Parathyroid adenoma (tissue), 2 donors: ENCODE measurements around the gene SPNS1.

Experiments
- H2AFZ ChIP-seq: fragments of 300-600 bp; sonication (generic); one replicate; pipeline ENCODE4 v1.7.0; 2017; ENCODE audit warnings: antibody characterized with exemption, mild to moderate bottlenecking
- H3K27ac ChIP-seq: fragments of 300-600 bp; sonication (generic); one replicate; pipeline ENCODE4 v1.7.0; 2017
- H3K27me3 ChIP-seq: fragments of 300-600 bp; sonication (generic); one replicate; pipeline ENCODE4 v1.7.0; 2017; ENCODE audit warnings: low read length; ENCODE audit not compliant: control insufficient read depth, insufficient read depth
- H3K36me3 ChIP-seq: fragments of 300-600 bp; sonication (generic); one replicate; pipeline ENCODE4 v1.7.0; 2017; ENCODE audit warnings: low read length; ENCODE audit not compliant: control insufficient read depth, insufficient read depth
- H3K4me1 ChIP-seq: fragments of 300-600 bp; sonication (generic); one replicate; pipeline ENCODE4 v1.7.0; 2017; ENCODE audit warnings: control low read depth
- H3K4me2 ChIP-seq: fragments of 300-600 bp; sonication (generic); one replicate; pipeline ENCODE4 v1.7.0; 2017; ENCODE audit warnings: low read length
- H3K4me3 ChIP-seq: fragments of 300-600 bp; sonication (generic); one replicate; pipeline ENCODE4 v1.7.0; 2017; ENCODE audit warnings: low read depth, low read length
- H3K79me2 ChIP-seq: fragments of 300-600 bp; sonication (generic); one replicate; pipeline ENCODE4 v1.7.0; 2017; ENCODE audit warnings: control low read depth
- H3K9ac ChIP-seq: fragments of 300-600 bp; sonication (generic); one replicate; pipeline ENCODE4 v1.7.0; 2017; ENCODE audit warnings: mild to moderate bottlenecking
- H3K9me3 ChIP-seq: fragments of 300-600 bp; sonication (generic); one replicate; pipeline ENCODE4 v1.7.0; 2017; ENCODE audit warnings: low read length; ENCODE audit not compliant: control insufficient read depth
- TF ChIP-seq, protein P1 (sequence below): fragments of 300-600 bp; sonication (generic); IDR thresholded peaks from one replicate; pipeline ENCODE4 v1.7.0; 2017; ENCODE audit warnings: antibody characterized with exemption, mild to moderate bottlenecking
- donor health status: primary hyperparathyroidism.

SPNS1 gene

DNA sequence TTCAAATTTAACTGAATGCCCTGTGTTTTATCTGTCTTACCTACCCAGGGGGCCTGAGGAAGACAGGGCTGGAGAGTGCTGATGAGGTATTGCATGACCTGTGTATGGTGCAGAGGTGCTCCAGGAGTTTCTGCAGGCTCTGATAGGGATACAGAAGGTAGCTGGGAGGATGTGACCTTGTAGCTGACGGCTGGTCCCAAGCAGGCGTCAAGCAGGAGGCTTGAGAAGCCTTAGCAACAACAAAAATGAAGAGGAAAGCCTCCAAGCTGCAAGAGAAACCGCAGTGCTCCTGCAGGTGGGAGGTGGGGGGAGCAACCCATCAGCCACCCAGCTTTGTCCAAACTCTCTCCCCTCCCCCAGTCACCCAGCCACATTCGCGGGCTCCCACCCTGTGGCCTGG lies 50.6 kb downstream of the SPNS1 start:
- no peak overlapping the region for H3K4me3 ChIP-seq
- no peak overlapping the region for H3K9ac ChIP-seq
- H3K27ac ChIP-seq: no peak overlapping the region
- H3K27me3 ChIP-seq: no peaks in the 10 kb centered on the region
- H2AFZ ChIP-seq: no peak overlapping the region
- H3K4me1 ChIP-seq: peaks cover 16% of the 10 kb centered on the region
- no peaks in the 10 kb centered on the region for H3K9me3 ChIP-seq
- no peaks in the 10 kb centered on the region for H3K79me2 ChIP-seq
- TF ChIP-seq, protein P1, sequence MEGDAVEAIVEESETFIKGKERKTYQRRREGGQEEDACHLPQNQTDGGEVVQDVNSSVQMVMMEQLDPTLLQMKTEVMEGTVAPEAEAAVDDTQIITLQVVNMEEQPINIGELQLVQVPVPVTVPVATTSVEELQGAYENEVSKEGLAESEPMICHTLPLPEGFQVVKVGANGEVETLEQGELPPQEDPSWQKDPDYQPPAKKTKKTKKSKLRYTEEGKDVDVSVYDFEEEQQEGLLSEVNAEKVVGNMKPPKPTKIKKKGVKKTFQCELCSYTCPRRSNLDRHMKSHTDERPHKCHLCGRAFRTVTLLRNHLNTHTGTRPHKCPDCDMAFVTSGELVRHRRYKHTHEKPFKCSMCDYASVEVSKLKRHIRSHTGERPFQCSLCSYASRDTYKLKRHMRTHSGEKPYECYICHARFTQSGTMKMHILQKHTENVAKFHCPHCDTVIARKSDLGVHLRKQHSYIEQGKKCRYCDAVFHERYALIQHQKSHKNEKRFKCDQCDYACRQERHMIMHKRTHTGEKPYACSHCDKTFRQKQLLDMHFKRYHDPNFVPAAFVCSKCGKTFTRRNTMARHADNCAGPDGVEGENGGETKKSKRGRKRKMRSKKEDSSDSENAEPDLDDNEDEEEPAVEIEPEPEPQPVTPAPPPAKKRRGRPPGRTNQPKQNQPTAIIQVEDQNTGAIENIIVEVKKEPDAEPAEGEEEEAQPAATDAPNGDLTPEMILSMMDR: no peak
- no peak overlapping the region for H3K4me2 ChIP-seq
- no peaks in the 10 kb centered on the region for H3K36me3 ChIP-seq

DNA sequence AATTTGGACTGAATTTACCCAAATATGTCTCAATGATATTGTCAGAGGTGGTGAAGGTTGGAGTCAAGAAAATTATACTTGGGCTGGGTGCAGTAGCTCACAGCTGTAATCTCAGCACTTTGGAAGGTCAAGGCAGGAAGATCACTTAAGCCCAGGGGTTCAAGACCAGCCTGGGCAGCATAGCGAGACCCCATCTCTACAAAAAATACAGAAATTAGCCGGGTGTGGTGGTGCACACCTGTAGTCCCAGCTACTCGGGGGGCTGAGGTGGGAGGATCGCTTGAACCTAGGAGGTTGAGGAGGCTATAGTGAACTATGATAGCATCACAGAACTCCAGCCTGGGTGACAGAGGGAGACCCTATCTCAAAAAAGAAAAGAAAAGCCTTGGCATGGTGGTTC lies 51.2 kb downstream of the SPNS1 start:
- H3K4me1 ChIP-seq: peaks cover 16% of the 10 kb centered on the region
- no peak overlapping the region for H3K9ac ChIP-seq
- H3K4me3 ChIP-seq: no peak overlapping the region
- H3K36me3 ChIP-seq: no peaks in the 10 kb centered on the region
- H2AFZ ChIP-seq: no peak overlapping the region
- TF ChIP-seq, protein P1: no peak
- no peaks in the 10 kb centered on the region for H3K9me3 ChIP-seq
- H3K79me2 ChIP-seq: no peaks in the 10 kb centered on the region
- H3K4me2 ChIP-seq: no peak overlapping the region
- H3K27me3 ChIP-seq: no peaks in the 10 kb centered on the region
- no peak overlapping the region for H3K27ac ChIP-seq

DNA sequence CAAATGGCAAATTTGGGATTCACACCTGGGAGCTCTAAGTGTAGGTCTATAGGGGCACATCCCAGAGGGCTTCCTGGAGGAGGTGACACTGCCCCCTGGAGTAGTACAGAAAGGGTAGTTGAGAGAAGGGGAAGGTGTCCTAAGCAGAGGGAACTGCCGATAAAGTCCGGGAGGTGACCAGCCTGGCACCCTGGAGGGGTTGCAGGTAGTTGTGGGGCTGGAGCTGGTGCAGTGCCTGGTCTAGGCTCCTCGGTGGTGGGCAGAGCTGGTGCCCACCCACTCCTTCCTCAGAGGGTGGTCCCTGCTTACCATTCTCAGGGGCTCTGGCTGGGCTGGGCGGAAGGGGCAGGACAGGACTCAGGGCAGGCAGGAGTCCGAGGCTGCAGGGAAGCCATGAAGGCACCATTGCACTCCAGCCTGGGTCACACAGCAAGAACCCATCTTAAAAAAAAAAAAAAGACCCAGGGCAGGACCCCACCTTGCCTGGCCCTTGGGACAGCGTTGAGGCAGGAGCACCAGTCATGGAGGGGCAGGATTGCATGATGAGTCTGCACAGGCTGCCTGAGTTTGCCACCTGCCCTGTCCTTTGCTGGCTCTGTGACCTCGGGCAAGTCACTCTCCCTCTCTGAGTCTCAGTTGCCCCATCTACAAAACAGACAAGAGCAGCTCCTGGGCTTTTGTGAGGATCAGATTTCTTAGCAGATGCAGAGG lies 54.0 kb downstream of the SPNS1 start:
- H3K9ac ChIP-seq: no peak overlapping the region
- H3K27ac ChIP-seq: peak overlapping the region; percentile 61
- H3K9me3 ChIP-seq: no peaks in the 10 kb centered on the region
- no peaks in the 10 kb centered on the region for H3K36me3 ChIP-seq
- peak overlapping the region; percentile 10 for H3K4me2 ChIP-seq
- peaks cover 16% of the 10 kb centered on the region for H3K4me1 ChIP-seq
- H3K79me2 ChIP-seq: no peaks in the 10 kb centered on the region
- no peaks in the 10 kb centered on the region for H3K27me3 ChIP-seq
- TF ChIP-seq, protein P1: no peak
- H2AFZ ChIP-seq: peak overlapping the region; percentile 88
- H3K4me3 ChIP-seq: no peak overlapping the region

DNA sequence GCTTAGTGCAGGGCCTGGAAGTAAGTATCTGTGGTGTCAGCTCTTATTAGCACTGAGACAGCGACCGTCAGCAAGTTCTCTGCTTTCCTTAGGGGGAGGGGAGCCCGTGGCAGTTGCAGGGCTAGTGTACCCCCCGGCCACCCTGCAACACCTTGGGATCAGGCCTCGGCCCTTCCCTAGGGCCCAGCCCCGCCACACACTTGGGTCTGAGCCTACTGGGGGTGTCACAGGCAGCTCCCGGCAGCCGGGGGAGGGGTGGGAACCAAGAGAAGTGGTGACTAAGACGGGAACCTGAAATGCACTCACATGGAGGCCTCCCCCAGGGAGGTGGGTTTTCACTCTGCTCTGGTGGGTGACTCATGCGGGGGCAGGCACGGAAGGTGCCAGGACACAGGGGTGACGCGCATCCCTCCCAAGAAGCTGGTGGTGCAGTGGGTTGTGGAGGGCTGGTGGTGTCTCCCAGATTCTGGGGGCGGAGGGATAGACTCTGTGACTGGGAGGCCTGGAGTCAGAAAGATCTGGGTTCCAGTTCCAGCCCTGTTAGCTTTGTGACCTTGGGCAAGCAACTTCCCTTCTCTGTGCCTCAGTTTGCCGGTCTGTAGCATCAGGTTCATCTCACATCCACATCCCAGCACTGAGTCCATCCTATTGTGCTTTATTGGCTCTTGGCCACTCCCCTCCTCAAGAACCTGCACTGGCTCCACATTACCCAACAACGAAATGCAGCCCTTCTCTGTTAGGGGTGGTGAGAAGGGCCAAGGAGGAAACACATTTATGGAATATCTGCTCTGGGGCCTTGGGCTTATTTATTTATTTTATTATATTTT lies 54.8 kb downstream of the SPNS1 start:
- TF ChIP-seq, protein P1: no peak
- no peaks in the 10 kb centered on the region for H3K79me2 ChIP-seq
- peak overlapping the region; percentile 27 for H3K4me2 ChIP-seq
- H3K9me3 ChIP-seq: no peaks in the 10 kb centered on the region
- peak overlapping the region; percentile 61 for H3K27ac ChIP-seq
- H3K4me1 ChIP-seq: peaks cover 16% of the 10 kb centered on the region
- peak overlapping the region; percentile 88 for H2AFZ ChIP-seq
- no peak overlapping the region for H3K4me3 ChIP-seq
- H3K36me3 ChIP-seq: no peaks in the 10 kb centered on the region
- H3K27me3 ChIP-seq: no peaks in the 10 kb centered on the region
- no peak overlapping the region for H3K9ac ChIP-seq
